ENCODE data around the gene SACS.

Gene SACS, protein sequence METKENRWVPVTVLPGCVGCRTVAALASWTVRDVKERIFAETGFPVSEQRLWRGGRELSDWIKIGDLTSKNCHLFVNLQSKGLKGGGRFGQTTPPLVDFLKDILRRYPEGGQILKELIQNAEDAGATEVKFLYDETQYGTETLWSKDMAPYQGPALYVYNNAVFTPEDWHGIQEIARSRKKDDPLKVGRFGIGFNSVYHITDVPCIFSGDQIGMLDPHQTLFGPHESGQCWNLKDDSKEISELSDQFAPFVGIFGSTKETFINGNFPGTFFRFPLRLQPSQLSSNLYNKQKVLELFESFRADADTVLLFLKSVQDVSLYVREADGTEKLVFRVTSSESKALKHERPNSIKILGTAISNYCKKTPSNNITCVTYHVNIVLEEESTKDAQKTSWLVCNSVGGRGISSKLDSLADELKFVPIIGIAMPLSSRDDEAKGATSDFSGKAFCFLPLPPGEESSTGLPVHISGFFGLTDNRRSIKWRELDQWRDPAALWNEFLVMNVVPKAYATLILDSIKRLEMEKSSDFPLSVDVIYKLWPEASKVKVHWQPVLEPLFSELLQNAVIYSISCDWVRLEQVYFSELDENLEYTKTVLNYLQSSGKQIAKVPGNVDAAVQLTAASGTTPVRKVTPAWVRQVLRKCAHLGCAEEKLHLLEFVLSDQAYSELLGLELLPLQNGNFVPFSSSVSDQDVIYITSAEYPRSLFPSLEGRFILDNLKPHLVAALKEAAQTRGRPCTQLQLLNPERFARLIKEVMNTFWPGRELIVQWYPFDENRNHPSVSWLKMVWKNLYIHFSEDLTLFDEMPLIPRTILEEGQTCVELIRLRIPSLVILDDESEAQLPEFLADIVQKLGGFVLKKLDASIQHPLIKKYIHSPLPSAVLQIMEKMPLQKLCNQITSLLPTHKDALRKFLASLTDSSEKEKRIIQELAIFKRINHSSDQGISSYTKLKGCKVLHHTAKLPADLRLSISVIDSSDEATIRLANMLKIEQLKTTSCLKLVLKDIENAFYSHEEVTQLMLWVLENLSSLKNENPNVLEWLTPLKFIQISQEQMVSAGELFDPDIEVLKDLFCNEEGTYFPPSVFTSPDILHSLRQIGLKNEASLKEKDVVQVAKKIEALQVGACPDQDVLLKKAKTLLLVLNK (N-terminal part only)

DNA sequence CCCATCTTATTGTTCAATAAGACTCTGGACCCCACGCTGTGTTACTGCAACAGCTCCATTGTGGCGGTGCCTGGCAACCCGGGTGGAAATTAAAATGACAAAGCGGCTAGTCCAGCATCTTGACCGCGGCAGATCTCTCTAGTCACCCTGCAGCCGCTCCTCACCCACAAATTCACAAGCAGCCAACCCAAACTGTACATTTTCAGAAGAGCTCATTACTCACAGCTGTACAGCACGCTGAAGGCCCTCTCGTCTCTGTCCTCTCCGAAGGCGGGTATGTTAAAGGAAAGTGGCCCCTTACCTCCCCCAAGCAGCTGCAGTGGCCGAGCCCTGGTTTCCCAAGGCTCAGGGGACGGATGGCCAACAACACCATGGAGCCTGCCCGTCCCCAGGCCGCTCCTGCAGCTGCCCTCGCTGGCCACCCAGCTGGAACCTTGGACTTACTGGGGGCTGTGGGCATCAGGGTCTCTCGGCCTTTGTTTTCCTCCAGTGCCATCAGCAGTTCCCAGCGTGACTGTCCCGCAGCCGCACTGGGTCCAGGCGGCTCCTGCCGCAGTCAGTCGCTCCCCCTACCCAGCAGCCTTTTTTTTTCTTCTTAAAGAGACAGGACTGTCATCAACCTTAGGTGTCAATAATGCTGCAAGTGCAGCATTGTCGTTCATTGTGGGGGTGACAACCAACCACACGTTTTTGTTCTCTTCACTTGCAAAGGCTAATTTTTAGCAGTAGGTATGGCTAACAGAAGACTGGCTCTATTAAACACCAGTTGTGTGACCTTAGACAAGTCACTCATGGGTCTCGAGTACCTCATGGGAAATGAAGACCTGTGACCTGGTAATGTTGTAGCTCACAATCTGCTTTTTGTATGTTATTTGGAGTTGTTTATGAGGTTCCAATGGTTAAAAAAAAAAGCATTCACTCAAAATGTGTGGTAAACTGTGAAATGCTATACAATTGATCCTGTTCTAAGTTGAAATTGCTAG, at the start of gene SACS:
SACS (minus strand) TSS at position 532 of the 983 bp plus-strand sequence. CDS start 22,463 bp downstream, outside the sequence.
- no peak for DNase-seq (ENCODE audit: low read depth in 3 of 3, low spot score in 1 of 3)

DNA sequence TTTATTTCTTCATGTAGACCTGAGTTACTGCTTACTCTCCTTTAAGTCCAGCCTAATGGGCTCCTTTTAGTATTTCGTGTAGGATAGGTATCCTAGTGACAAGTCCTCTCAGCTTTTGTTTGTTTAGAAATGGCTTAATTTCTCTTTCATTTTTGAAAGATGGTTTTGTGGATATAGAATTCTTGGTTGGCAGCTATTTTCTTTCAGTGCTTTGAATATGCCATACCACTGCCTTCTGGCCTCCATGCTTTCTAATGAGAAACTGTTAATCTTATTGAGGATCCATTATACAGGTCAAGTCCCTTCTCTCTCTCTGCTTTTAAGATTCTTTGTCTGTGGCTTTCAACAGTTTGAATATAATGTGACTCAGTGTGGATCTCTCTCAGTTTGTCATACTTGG, 46.8 kb upstream of the SACS start:
- no peak for DNase-seq (ENCODE audit: low read depth in 3 of 3, low spot score in 1 of 3)

DNA sequence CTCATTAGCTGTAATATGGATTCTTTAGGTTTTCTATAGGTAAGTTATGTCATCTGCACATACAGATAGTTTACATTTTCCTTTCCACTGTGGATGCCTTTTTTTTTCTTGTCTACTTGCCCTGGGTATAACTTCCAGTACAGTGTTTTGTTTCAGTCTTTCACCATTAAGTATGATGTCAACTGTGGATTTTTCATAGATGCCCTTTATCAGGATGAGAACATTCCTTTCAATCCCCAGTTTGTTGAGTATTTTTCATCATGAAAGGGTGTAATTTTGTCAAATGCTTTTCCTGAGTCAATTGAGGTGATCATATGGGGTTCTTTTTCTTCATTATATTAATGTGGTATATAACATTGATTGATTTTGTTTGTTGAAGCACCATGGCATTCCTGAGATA, 43.6 kb upstream of the SACS start:
- DNase-seq (ENCODE audit: low read depth in 3 of 3, low spot score in 1 of 3) = no peak

DNA sequence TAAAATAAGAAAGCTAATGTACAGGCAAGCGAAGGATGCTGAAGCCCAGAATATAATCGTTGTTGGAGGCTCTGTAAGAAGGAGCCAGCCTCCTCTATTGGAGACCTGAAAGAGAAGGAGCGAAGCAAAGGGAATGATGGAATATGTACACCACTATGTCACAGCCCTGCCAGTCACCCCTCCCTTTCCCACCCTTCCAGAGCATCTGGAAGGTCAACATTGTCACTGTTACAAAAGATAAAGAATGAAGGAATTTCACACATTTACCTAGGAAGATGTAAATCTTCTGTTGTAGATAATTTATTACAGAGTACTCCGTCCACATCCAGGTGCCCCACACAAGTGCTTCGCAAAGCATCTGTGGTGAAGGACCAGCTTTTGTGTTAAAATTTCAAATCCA, 39.7 kb upstream of the SACS start:
- no peak for DNase-seq (ENCODE audit: low read depth in 3 of 3, low spot score in 1 of 3)

DNA sequence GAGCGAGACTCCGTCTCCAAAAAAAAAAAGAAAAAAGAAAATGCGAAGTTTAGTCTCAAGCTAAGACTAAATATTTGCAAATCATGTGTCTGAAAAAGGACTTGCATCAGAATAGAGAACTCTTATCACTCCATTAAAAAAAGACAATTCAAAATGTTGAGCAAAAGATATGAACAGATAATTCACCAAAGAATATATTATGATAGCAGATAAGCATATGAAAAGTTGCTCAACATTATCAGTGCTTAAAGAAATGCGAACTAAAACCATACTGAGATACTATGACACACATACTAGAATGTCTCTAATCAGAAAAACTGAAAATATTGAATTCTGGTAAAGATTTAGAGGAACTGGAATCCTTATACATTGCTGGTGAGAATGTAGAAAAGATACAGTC, 38.7 kb upstream of the SACS start:
- no peak for DNase-seq (ENCODE audit: low read depth in 3 of 3, low spot score in 1 of 3)

DNA sequence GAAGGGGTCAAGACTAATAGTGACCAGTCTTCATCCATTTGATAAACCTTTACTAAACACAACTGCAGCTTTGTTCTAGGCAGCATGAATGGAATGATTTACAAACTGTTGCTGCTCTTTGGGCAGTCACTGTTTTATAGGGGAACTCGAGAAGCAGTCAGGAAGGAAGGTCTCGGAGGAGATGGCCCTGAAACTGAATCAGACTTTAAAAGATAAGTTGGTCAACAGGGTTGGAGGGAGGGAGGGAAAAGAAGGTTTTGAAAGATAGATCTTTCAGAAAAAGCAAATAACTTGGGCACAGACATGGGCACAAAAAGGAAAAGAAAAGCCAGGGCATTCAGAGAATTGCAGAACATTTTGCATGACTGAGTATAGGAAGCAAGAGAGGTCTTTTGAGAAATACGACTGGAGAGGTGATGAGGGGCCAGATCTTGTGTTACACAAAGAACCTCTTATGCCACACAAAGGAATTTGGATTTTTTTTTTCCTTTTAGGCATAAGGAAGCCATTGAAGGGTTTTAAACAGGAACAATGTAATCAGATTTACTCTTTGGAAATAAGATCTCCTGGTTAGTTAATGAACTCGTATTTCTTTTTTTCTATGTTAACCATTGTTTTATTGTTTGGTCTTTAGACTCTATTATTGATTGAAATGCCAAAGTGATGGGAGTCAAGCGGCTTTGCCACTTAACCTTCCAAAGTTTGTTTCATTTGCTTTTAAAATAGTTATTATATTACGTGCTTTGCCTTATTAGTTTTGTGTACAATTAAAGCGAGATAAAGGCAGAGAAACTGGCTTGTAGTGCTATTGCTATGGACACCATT, 37.5 kb upstream of the SACS start:
- DNase-seq (ENCODE audit: low read depth in 3 of 3, low spot score in 1 of 3) = no peak

DNA sequence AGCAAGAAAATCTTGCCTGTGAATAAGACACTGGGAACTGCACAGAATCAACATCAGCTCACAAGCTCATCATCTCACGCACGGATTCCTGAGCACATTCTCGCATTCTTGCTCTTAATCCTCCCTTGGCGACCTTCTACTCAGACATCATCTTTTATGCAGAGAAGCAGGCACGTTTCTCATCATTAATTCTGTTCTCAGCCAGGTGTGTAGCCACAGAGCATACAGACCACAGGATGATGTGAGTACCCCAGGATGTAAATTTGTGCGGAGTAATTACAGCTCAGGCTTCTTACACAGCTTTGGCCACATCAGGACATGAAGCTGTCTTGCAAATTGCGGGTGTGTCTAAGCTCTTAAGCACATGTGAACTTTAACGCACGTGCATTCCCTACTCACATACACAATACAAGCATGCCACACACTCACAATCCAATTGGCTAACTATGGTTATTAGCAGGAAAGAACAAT, 36.5 kb upstream of the SACS start:
- no peak for DNase-seq (ENCODE audit: low read depth in 3 of 3, low spot score in 1 of 3)

DNA sequence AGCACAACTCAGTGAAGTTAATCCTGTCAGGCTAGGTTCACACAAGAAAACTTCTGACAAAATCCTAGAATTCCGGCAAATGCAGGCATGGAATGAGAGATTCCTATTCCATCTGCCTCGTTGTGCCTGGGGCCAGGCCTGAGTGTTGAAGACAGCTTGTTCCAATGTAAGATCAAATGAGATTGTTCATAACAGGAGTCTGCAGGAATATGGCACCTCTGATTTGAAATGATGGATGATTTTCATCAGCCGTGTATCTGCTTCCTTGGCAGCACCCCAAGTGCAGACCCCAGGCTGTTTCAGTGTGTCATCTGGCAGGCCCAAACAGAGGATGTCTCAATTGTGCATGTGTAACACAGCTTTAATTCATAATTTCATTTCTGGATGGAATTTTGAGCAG, 35.3 kb upstream of the SACS start:
- DNase-seq (ENCODE audit: low read depth in 3 of 3, low spot score in 1 of 3) = no peak

DNA sequence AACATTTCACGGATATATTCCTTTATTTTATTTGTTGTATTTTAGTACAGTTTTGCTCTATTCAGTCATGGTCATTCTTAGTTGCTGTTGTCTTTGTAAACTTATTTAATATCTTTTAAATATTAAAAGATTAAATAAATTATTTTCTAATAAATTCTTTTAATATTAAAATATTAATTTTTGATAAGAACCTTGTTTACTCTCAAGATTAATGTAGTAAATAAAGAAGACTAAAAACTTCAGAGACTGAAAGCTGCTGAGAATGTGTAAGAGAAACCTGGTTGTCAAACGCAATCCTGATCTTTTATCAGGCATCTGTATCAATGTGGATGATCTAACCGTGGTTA, 34.4 kb upstream of the SACS start:
- no peak for DNase-seq (ENCODE audit: low read depth in 3 of 3, low spot score in 1 of 3)

DNA sequence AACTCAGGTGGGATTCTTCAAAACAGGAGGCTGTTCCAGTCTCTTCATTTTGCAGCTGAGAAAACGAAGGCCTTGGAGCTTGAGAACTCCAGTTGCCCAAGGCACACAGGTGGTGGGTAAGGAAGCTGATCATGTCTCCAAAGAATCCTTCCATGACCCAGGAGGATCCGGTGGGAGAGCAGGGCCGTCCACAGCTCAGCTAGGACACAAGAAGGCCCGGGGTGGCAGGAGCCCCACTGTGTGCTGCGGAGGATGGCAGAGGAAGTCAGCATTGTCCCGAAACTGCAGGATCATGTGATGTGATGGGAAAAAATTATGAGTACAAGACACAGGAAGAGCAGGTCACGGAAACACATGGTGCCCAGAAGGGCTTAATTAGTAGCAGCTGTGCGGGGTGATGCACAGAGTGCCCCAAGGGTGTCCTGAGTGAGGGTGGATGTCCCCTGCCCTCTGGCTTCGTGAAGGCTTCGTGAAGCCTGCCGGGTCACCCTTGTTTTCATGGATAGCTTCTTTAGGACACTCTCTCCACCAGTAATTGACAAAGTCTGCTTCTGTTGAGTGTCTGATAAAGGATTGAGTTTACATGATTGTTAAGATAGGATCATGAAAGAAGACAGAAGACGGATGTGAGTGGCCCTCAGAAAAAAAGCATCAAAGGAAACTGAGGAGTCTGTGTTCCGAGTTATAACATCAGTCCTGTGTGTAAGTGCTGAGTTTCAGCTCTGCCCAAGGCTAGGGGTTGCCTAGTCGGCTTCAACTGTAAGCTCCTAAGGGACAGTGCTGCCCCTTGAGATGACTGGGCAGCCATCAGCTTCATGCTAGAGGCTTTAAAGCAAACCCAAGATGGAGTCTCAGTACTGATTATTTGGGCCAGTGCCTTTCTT, 33.8 kb upstream of the SACS start:
- DNase-seq (ENCODE audit: low read depth in 3 of 3, low spot score in 1 of 3) = no peak

DNA sequence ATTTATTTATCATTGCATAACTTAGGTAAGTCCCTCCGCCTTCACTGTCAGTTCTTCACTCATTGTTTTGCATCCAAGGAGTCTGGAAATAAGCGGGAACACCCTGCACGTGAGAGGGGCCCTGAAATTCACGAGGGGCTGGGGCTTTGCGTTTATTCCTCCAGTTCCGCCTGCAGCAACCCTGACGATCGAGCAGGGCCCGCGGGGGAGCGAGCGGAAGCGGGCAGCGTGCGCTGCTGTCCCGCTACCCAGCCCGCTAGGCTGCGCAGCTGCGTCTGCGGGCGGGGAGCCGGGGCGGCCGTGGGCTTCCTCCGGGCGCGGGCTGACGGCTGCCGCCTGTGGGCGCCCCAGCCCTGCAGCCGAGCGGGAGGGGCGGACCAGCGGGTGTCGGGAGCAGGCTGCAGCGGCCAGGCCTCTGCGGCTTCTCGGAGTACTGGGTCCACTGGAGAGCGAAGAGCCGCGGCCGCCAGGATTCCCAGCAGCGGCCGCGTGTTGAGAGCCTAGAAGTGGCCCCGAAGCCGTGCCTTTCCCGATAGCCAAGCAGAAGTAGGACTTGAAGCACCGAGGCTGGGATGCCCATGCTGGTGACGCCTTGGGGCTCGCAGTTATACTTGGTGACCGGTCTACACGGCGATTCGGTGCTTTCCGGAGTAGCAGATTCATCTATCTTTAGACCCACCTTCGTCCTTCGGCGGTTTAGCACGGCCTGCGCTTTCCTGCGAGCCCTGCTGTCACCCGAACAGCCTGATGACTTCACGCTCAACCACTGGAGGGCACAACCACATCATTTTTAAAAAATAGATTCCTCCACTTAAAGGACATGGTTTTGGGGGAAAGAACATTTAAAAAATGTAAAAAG, 32.9 kb upstream of the SACS start:
- DNase-seq (ENCODE audit: low read depth in 3 of 3, low spot score in 1 of 3) = peak; percentile 1 to 42 (median 29)

DNA sequence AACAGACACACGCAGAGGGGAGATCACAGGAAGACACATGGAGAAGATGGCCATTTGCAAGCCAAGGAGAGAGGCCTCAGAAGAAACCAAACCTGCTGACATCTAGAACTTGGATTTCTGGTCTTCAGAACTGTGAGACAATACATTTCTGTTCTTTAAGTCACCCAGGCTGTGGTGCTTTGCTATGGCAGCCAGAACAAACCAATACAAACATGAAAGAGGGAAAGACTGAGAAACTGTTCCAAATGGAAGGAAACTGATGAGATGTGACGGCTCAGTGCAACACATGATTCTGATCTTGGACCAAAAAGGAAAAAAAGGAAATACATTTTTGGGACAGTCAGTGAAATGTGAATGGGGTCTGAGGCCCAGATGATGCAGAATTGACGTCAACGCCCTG, 30.2 kb upstream of the SACS start:
- DNase-seq (ENCODE audit: low read depth in 3 of 3, low spot score in 1 of 3) = no peak

DNA sequence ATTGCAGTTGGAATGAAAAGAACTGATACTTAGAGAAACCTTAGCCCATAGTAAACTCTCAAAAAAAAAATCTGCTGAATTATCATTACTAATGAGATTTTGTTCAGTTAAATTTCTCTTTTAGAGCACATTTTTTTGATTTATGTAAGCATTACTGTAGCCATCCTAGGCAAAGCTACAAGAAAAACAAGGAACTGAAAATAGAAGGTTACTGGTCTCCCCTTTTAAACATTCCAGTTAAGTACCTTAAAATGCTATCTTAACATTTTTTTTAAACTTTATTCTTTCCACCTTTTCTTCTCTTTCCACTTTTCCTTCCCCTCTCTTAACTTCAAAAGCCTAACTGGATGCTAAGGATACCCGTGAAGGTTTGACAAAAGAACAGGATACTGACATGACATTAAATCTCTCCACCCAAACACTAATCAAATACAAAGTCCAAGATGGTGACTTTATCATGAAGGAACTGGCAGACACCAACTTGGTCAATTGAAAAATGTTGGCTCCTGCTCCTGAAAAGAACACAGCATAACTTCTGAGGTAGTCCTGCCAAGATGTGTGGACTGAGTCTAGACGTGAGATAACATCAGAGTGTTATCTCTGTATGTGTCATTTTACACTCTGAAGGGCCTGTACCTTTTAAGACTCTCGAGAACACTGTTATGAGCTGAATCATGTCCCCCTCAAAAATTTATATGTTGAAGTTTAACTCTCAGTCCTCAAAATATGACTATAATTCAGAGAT, 29.5 kb upstream of the SACS start:
- DNase-seq (ENCODE audit: low read depth in 3 of 3, low spot score in 1 of 3) = no peak

DNA sequence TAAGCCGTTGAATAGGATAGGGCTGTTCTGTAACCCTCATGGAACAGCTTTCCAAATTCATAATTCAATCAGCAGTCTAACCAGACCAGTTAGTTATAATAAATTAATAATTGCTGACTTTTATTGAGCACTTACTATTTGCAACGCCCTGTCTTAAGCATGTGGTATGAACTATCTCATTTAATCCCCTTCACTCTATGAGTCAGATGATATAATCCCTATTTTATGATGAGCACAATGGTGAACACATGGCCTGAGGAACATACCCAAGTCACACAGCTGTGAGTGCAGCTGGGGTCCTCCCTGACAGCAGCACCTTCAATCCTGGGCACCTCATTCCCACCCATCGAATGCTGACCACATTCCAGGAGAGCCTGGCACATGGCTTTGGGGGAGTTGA, 28.0 kb upstream of the SACS start:
- DNase-seq (ENCODE audit: low read depth in 3 of 3, low spot score in 1 of 3) = no peak

DNA sequence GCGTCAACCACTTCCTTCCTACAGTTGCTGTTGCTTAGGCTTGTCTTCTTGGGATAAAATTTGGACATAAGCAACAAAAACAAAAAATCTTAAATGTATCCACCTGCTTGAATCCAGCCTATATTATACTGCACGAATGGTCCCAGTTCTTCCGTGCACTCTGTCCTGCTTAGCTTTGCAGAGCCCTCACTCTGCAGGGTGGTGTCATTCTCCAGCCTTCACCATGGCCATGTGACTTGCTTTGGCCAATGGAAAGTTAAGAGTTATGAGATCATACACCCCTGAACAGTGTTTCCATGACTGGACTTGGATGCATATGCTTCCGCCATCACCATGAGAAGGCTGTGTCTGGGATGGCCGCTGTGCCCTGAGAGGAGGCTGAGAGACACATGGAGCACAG, 27.4 kb upstream of the SACS start:
- no peak for DNase-seq (ENCODE audit: low read depth in 3 of 3, low spot score in 1 of 3)

DNA sequence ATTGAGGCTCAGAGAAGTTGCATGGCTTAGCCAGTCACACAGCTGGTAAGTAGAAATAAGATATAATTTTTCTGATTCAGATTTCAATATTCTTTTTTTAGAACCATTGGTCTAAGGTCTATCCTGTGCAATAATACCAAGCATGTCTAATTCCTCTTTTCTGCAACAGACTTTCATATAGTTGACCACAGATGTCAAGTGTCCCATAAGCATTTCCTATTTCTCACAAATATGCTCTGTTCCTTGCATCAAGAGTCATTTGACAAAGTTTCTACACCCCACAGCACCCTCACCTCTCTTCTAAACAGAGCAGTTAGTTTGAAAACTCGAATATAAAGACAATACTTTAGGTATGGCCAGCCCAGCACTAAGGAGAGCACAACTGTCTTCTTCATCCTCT, 26.8 kb upstream of the SACS start:
- no peak for DNase-seq (ENCODE audit: low read depth in 3 of 3, low spot score in 1 of 3)

DNA sequence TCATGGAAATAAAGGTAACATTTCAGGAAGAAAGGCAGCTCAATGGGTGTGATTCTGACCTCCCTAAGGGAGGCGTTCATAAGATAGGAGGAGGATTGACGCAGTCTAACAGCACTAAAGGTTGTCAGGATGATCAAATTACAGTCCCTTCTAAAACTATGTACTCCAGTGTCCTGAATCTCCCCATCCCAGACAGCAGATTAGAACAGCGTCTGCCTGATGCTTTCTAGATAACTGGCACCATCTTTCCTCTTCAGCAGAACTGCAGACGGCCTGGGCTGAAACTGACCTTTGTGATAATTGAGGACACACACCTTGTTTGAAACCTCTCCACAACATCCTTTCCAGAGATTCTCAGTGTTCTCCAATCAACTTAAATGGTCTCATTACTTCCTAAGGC, 25.5 kb upstream of the SACS start:
- DNase-seq (ENCODE audit: low read depth in 3 of 3, low spot score in 1 of 3) = no peak

All from stimulated activated CD4-positive, alpha-beta T cell treated with anti-CD3 and anti-CD28 coated beads, TNF-alpha, amount 100 ng/mL, for 1 hour (primary cell).